Neural progenitor cell (in vitro differentiated cells): Measurements from ENCODE around the gene CYTH1. TPM values are rescaled to one million over a fixed set of nuclear protein-coding genes. Genes with fewer than 3 reads are reported as not detected.

Experiments
- DNase-seq: peaks from one replicate; pipeline ENCODE4 v3.0.0-alpha.2; 2016; ENCODE audit warnings: low spot score
- H2AFZ ChIP-seq: fragments of 200-600 bp; sonication (generic); replicated peaks from 2 replicates; pipeline ENCODE4 v1.6.1; 2016; ENCODE audit warnings: antibody characterized with exemption
- H3F3A ChIP-seq: fragments of 200-600 bp; sonication (generic); 2 replicates; pipeline ENCODE4 v1.6.1; 2016; ENCODE audit warnings: antibody characterized with exemption, low read depth
- H3K27ac ChIP-seq: fragments of 200-600 bp; sonication (generic); 2 replicates; pipeline ENCODE4 v1.5.1; 2016; ENCODE audit warnings: mild to moderate bottlenecking
- H3K27me3 ChIP-seq: fragments of 200-600 bp; sonication (generic); 2 replicates; pipeline ENCODE4 v1.6.1; 2016; ENCODE audit warnings: mild to moderate bottlenecking, moderate library complexity
- H3K36me3 ChIP-seq: fragments of 200-600 bp; sonication (generic); 2 replicates; pipeline ENCODE4 v1.5.1; 2016
- H3K4me1 ChIP-seq: fragments of 200-600 bp; sonication (generic); 2 replicates; pipeline ENCODE4 v1.6.1; 2016; ENCODE audit warnings: mixed run types
- H3K4me2 ChIP-seq: fragments of 200-600 bp; sonication (generic); 2 replicates; pipeline ENCODE4 v1.6.1; 2016
- H3K4me3 ChIP-seq: fragments of 200-600 bp; sonication (generic); 2 replicates; pipeline ENCODE4 v1.5.1; 2016
- H3K79me2 ChIP-seq: fragments of 200-600 bp; sonication (generic); 2 replicates; pipeline ENCODE4 v1.6.1; 2016; ENCODE audit warnings: low read depth
- H3K9ac ChIP-seq: fragments of 200-600 bp; sonication (generic); 2 replicates; pipeline ENCODE4 v1.6.1; 2016
- H3K9me3 ChIP-seq: fragments of 200-600 bp; sonication (generic); 2 replicates; pipeline ENCODE4 v1.5.1; 2016; ENCODE audit warnings: low read depth
- H4K20me1 ChIP-seq: fragments of 200-600 bp; sonication (generic); 2 replicates; pipeline ENCODE4 v1.6.1; 2016; ENCODE audit warnings: low read depth
- H3K27ac Mint-ChIP-seq: 3 replicates; pipeline ENCODE4 v1.8.0; 2021; ENCODE audit warnings: mixed read lengths
- H3K27me3 Mint-ChIP-seq: 2 replicates; pipeline ENCODE4 v1.8.0; 2022; ENCODE audit warnings: low read depth, mild to moderate bottlenecking, inconsistent platforms, moderate library complexity, mixed read lengths; ENCODE audit not compliant: insufficient read depth
- H3K36me3 Mint-ChIP-seq: 3 replicates; pipeline ENCODE4 v1.8.0; 2021; ENCODE audit warnings: mixed read lengths
- H3K4me1 Mint-ChIP-seq: 3 replicates; pipeline ENCODE4 v1.8.0; 2021; ENCODE audit warnings: mixed read lengths
- H3K4me3 Mint-ChIP-seq: 3 replicates; pipeline ENCODE4 v1.8.0; 2021; ENCODE audit warnings: mild to moderate bottlenecking, moderate library complexity, mixed read lengths
- H3K9me3 Mint-ChIP-seq: 3 replicates; pipeline ENCODE4 v1.8.0; 2020; ENCODE audit warnings: mixed read lengths
- EZH2 ChIP-seq: fragments of 200-600 bp; sonication (generic); IDR thresholded peaks from 2 replicates; pipeline ENCODE4 v1.6.1; 2017; ENCODE audit warnings: antibody characterized with exemption, mild to moderate bottlenecking, moderate library complexity
- EZH2phosphoT487 ChIP-seq: fragments of 200-600 bp; sonication (generic); IDR thresholded peaks from 2 replicates; pipeline ENCODE4 v1.6.1; 2017; ENCODE audit warnings: antibody characterized with exemption
- total RNA-seq: library from RNA; depleted of rRNA; stranded (reverse); fragments of >200 nt; gene quantifications from 2 replicates; pipeline ENCODE4 v1.2.3, GENCODE V29; 2015; ENCODE audit warnings: low replicate concordance
- TF ChIP-seq, protein P1 (sequence below): fragments of 200-600 bp; sonication (generic); IDR thresholded peaks from 2 replicates; pipeline ENCODE4 v1.5.1; 2017; ENCODE audit warnings: antibody characterized with exemption, mild to moderate bottlenecking

CYTH1 gene
- total RNA-seq, 1 donor from 2014 or later, result 14.8 TPM

DNA sequence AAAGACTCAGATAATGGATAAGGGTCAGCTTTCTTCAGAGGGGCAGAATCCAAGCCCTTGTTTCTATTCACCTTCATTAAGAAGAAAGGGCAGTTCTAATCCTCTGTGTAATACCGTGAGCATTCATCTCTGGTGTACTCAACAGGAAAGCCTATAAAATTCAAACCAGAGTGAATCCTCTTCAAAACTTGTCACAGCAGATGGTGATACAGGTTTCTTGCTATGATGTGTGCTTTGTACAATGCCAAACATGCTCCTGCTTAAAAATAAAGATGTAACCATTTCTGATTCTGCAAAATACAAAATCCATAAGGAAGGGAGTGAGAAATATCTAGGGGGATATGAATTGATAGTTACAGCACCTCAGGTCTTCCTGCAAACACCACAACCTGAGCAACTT, 49.7 kb downstream of the CYTH1 start:
- no peak overlapping the region for H3K27ac Mint-ChIP-seq
- TF ChIP-seq EZH2phosphoT487 (no peak), EZH2 (no peak)
- TF ChIP-seq, protein P1, sequence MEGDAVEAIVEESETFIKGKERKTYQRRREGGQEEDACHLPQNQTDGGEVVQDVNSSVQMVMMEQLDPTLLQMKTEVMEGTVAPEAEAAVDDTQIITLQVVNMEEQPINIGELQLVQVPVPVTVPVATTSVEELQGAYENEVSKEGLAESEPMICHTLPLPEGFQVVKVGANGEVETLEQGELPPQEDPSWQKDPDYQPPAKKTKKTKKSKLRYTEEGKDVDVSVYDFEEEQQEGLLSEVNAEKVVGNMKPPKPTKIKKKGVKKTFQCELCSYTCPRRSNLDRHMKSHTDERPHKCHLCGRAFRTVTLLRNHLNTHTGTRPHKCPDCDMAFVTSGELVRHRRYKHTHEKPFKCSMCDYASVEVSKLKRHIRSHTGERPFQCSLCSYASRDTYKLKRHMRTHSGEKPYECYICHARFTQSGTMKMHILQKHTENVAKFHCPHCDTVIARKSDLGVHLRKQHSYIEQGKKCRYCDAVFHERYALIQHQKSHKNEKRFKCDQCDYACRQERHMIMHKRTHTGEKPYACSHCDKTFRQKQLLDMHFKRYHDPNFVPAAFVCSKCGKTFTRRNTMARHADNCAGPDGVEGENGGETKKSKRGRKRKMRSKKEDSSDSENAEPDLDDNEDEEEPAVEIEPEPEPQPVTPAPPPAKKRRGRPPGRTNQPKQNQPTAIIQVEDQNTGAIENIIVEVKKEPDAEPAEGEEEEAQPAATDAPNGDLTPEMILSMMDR, result no peak
- no peaks in the 10 kb centered on the region for H3K9me3 Mint-ChIP-seq
- peak overlapping the region; percentile 2 for H3K4me2 ChIP-seq
- no peaks in the 10 kb centered on the region for H3K27me3 Mint-ChIP-seq
- peaks cover 11% of the 10 kb centered on the region for H3K4me1 ChIP-seq
- H3K4me1 Mint-ChIP-seq, result peaks cover 29% of the 10 kb centered on the region
- no peaks in the 10 kb centered on the region for H3K27me3 ChIP-seq
- no peaks in the 10 kb centered on the region for H3K9me3 ChIP-seq
- H2AFZ ChIP-seq, result no peak overlapping the region
- H3K79me2 ChIP-seq, result no peaks in the 10 kb centered on the region
- H3K36me3 ChIP-seq, result no peaks in the 10 kb centered on the region
- H3F3A ChIP-seq, result no peaks in the 10 kb centered on the region
- H3K36me3 Mint-ChIP-seq, result no peaks in the 10 kb centered on the region
- H3K27ac ChIP-seq, result no peak overlapping the region
- peaks cover 17% of the 10 kb centered on the region for H4K20me1 ChIP-seq
- no peak overlapping the region for H3K4me3 Mint-ChIP-seq
- H3K9ac ChIP-seq, result no peak overlapping the region
- no peak overlapping the region for H3K4me3 ChIP-seq
- no peak for DNase-seq

DNA sequence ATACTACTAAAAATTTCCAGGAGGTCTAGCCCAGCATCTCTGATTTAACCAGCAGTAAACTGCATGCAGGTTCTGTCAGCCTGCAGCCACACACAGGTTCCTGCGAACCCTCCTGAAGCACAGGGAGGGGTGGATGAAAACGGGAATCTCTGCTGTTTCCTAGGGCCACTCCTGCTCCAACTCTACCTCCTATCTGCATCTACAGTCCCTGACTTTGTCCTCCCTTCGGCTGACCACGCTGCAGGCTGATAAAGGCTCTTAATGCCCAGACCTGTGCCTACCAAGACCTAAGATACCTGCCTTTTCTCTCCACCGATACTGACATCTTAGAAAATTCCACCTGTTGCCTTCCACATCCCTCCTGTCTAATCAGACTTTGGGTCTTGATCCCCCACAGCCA, 50.2 kb downstream of the CYTH1 start:
- Histone ChIP-seq H3F3A (no peaks in the 10 kb centered on the region), H3K27me3 (no peaks in the 10 kb centered on the region), H3K4me1 (peaks cover 11% of the 10 kb centered on the region), H3K9me3 (no peaks in the 10 kb centered on the region), H4K20me1 (peaks cover 17% of the 10 kb centered on the region), H3K4me2 (peak overlapping the region; percentile 2), H3K79me2 (no peaks in the 10 kb centered on the region), H3K9ac (no peak overlapping the region), H2AFZ (no peak overlapping the region), H3K27ac (no peak overlapping the region), H3K4me3 (no peak overlapping the region), H3K36me3 (no peaks in the 10 kb centered on the region)
- no peak overlapping the region for H3K27ac Mint-ChIP-seq
- no peaks in the 10 kb centered on the region for H3K27me3 Mint-ChIP-seq
- H3K4me3 Mint-ChIP-seq, result no peak overlapping the region
- peaks cover 30% of the 10 kb centered on the region for H3K4me1 Mint-ChIP-seq
- TF ChIP-seq EZH2phosphoT487 (no peak), EZH2 (no peak)
- TF ChIP-seq, protein P1, result no peak
- H3K36me3 Mint-ChIP-seq, result no peaks in the 10 kb centered on the region
- H3K9me3 Mint-ChIP-seq, result no peaks in the 10 kb centered on the region
- no peak for DNase-seq

DNA sequence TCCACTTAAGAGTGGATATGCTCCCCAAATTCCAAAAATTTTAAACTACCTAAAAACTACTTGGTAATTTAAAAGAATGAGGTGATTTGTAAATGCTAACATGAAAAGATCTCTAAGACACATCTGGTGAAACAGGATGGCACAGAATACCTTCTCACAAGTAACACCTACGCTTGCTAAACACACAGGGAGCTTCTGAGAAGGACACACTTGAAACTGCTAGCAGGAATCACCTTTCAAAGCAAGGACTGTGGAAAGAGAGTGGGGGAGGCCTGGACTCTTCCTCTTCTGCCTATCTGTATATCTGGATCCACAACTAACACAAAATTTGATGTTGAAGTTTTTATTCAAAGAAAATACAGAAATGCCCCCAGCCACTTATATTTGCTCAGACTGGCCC, 52.4 kb downstream of the CYTH1 start:
- no peak overlapping the region for H3K4me2 ChIP-seq
- Mint-ChIP-seq H3K27ac (no peak overlapping the region), H3K4me1 (peaks cover 45% of the 10 kb centered on the region), H3K4me3 (no peak overlapping the region), H3K27me3 (no peaks in the 10 kb centered on the region), H3K9me3 (no peaks in the 10 kb centered on the region), H3K36me3 (no peaks in the 10 kb centered on the region)
- H3K9me3 ChIP-seq, result no peaks in the 10 kb centered on the region
- peaks cover 24% of the 10 kb centered on the region for H4K20me1 ChIP-seq
- no peaks in the 10 kb centered on the region for H3F3A ChIP-seq
- no peak overlapping the region for H3K27ac ChIP-seq
- no peak overlapping the region for H3K9ac ChIP-seq
- peaks cover 21% of the 10 kb centered on the region for H3K4me1 ChIP-seq
- no peaks in the 10 kb centered on the region for H3K27me3 ChIP-seq
- H3K36me3 ChIP-seq, result no peaks in the 10 kb centered on the region
- TF ChIP-seq EZH2phosphoT487 (no peak), EZH2 (no peak)
- TF ChIP-seq, protein P1, result no peak
- no peak for DNase-seq
- no peak overlapping the region for H3K4me3 ChIP-seq
- H2AFZ ChIP-seq, result no peak overlapping the region
- no peaks in the 10 kb centered on the region for H3K79me2 ChIP-seq
